A673 (cell line): ENCODE measurements around the gene TAS2R7. TPM values are rescaled to one million over a fixed set of nuclear protein-coding genes. Genes with fewer than 3 reads are reported as not detected.

Source experiments
- BruUV-seq: library from RNA; stranded (reverse); fragments of 400-500 nt; replicated peaks from 2 replicates; lab custom pipeline; 2021; lab: Mats Ljungman, UMichigan
- CTCF ChIA-PET: fragments of 300-600 bp; sonication (Branson Sonifier 250); formaldehyde crosslinking; loops from one replicate; lab custom pipeline; 2022; ENCODE audit warnings: antibody characterized with exemption; lab: Charles Lee
- POLR2A ChIA-PET: fragments of 300-600 bp; sonication (Branson Sonifier 250); formaldehyde crosslinking; loops from one replicate; lab custom pipeline; 2022; ENCODE audit warnings: antibody characterized with exemption; ENCODE audit not compliant: low non-redundant PET; lab: Charles Lee
- DNase-seq: peaks from one replicate; pipeline ENCODE4 v3.0.0-alpha.2; 2015; ENCODE audit warnings: low spot score
- H3K27ac ChIP-seq: fragments of 200-600 bp; sonication (generic); 2 replicates; pipeline ENCODE4 v1.5.1; 2016; ENCODE audit warnings: mixed run types, low read depth, mild to moderate bottlenecking, mixed read lengths, antibody characterized with exemption, low read length; ENCODE audit not compliant: poor library complexity, severe bottlenecking
- H3K27me3 ChIP-seq: fragments of 200-600 bp; sonication (generic); replicated peaks from 2 replicates; pipeline ENCODE4 v1.6.1; 2017; ENCODE audit warnings: mixed run types, low read depth, mild to moderate bottlenecking, mixed read lengths, antibody characterized with exemption, low read length; ENCODE audit not compliant: insufficient read depth, poor library complexity
- H3K36me3 ChIP-seq: fragments of 200-600 bp; sonication (generic); 2 replicates; pipeline ENCODE4 v1.6.1; 2016; ENCODE audit warnings: mixed run types, mild to moderate bottlenecking, mixed read lengths, antibody characterized with exemption, low read length; ENCODE audit not compliant: insufficient read depth, poor library complexity, severe bottlenecking
- H3K4me1 ChIP-seq: fragments of 200-600 bp; sonication (generic); 2 replicates; pipeline ENCODE4 v1.6.1; 2017; ENCODE audit warnings: mixed run types, mild to moderate bottlenecking, mixed read lengths, antibody characterized with exemption, low read length; ENCODE audit not compliant: insufficient read depth, poor library complexity, severe bottlenecking
- H3K4me3 ChIP-seq: fragments of 200-600 bp; sonication (generic); 2 replicates; pipeline ENCODE4 v1.5.1; 2016; ENCODE audit warnings: low read depth, mixed run types, mild to moderate bottlenecking, mixed read lengths, low read length; ENCODE audit not compliant: poor library complexity, severe bottlenecking
- H3K9me3 ChIP-seq: fragments of 200-600 bp; sonication (generic); 2 replicates; pipeline ENCODE4 v1.6.1; 2016; ENCODE audit warnings: mixed run types, low read depth, mild to moderate bottlenecking, mixed read lengths, antibody characterized with exemption, low read length; ENCODE audit not compliant: poor library complexity, severe bottlenecking
- EZH2 ChIP-seq: fragments of 200-600 bp; sonication (generic); IDR thresholded peaks from 2 replicates; pipeline ENCODE4 v1.6.1; 2017; ENCODE audit warnings: borderline replicate concordance, low read depth, mild to moderate bottlenecking, mixed read lengths, antibody characterized with exemption, low read length; ENCODE audit not compliant: poor library complexity, severe bottlenecking
- intact Hi-C: fragments of 100-400 bp; cut with micrococcal nuclease; formaldehyde crosslinking; loops from one replicate; pipeline ENCODE4 v1.10.0; 2022; ENCODE audit not compliant: unreplicated experiment
- total RNA-seq: library from RNA; stranded (reverse); gene quantifications from 2 replicates; pipeline ENCODE4 v1.2.3, GENCODE V29; 2021
- TF ChIP-seq, protein P1 (sequence below): fragments of 300-800, 200-600 bp; sonication (generic); conservative IDR thresholded peaks from 2 replicates; pipeline ENCODE4 v1.5.1; 2017; ENCODE audit warnings: low read depth, mild to moderate bottlenecking, antibody characterized with exemption, low read length, moderate library complexity, mixed read lengths

The TAS2R7 gene
- total RNA-seq, 1 experiment from 2014 or later, result not detected

DNA sequence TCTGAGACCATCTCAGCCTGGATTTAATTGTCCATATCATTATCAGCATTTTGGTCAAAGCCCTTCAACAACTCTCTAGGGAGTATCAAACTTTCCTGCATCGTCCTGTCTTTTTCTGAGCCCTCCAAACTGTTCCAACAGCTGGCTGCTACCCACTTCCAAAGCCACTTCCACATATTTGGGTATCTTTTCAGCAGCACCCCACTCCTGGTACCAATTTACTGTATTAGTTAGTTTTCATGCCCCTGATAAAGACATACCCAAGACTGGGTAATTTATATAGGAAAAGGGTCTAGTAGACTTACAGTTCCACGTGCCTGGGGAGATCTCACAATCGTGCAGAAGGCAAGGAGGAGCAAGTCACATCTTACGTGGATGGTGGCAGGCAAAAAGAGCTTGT, 46.2 kb downstream of the TAS2R7 start:
- Histone ChIP-seq H3K36me3 (no peaks in the 10 kb centered on the region), H3K27ac (no peak overlapping the region), H3K9me3 (peaks cover 11% of the 10 kb centered on the region), H3K4me1 (no peaks in the 10 kb centered on the region), H3K27me3 (peaks cover 24% of the 10 kb centered on the region), H3K4me3 (no peak overlapping the region)
- TF ChIP-seq, protein P1, sequence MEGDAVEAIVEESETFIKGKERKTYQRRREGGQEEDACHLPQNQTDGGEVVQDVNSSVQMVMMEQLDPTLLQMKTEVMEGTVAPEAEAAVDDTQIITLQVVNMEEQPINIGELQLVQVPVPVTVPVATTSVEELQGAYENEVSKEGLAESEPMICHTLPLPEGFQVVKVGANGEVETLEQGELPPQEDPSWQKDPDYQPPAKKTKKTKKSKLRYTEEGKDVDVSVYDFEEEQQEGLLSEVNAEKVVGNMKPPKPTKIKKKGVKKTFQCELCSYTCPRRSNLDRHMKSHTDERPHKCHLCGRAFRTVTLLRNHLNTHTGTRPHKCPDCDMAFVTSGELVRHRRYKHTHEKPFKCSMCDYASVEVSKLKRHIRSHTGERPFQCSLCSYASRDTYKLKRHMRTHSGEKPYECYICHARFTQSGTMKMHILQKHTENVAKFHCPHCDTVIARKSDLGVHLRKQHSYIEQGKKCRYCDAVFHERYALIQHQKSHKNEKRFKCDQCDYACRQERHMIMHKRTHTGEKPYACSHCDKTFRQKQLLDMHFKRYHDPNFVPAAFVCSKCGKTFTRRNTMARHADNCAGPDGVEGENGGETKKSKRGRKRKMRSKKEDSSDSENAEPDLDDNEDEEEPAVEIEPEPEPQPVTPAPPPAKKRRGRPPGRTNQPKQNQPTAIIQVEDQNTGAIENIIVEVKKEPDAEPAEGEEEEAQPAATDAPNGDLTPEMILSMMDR, result no peak
- TF ChIP-seq EZH2, result no peak
- intact Hi-C loops, result no loop called here
- CTCF ChIA-PET, result interaction anchor here (0.5 kb wide), 1 partner anchor 1618 kb away, joined by 4 read pairs; no protein-coding TSS in a partner anchor
- DNase-seq, result no peak
- no TSS peak for BruUV-seq
- POLR2A ChIA-PET, result no interaction called here

DNA sequence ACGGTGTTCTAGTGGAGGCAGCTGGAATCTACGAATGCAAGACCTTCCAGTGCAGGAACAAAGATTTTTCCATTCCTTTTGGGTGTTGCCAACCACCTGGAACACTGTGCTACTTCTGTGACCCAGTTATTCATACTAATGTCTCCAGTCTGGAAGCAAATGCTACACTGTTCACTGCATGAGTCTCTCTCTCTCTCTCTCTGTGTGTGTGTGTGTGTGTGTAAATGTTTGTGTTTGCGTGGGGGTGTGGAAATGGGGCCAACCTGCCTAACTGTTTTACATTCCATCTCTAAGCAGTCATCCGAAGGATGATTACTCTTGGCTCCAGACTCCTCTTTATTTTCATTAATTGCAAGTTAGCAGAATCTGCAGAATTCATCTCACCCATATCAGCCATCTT, 49.4 kb downstream of the TAS2R7 start:
- Histone ChIP-seq H3K4me3 (no peak overlapping the region), H3K36me3 (no peaks in the 10 kb centered on the region), H3K9me3 (peaks cover 11% of the 10 kb centered on the region), H3K4me1 (no peaks in the 10 kb centered on the region), H3K27me3 (no peaks in the 10 kb centered on the region), H3K27ac (no peak overlapping the region)
- ChIA-PET POLR2A (no interaction called here), CTCF (no interaction called here)
- TF ChIP-seq, protein P1, result no peak
- no peak for TF ChIP-seq EZH2
- intact Hi-C loops, result loop anchor here (5.0 kb wide), 1 partner anchor 516 kb away; no protein-coding TSS in a partner anchor
- no TSS peak for BruUV-seq
- DNase-seq, result no peak

Other genes starting within 250 kb of the TAS2R7 start
- 68.6 and 72.0 TPM in 2 replicates for gene MAGOHB, start 189.0 kb downstream of the TAS2R7 start, total RNA-seq
- 0.77 and 0.94 TPM in 2 replicates for gene STYK1, start 128.6 kb downstream of the TAS2R7 start, total RNA-seq
- 272 and 288 TPM in 2 replicates for gene YBX3, start 79.3 kb downstream of the TAS2R7 start, total RNA-seq
- gene TAS2R8, start 4.7 kb upstream of the TAS2R7 start, total RNA-seq, result not detected in 2 replicates
- gene TAS2R9, start 7.5 kb upstream of the TAS2R7 start, total RNA-seq, result not detected in 2 replicates
- 1.1 and 1.4 TPM in 2 replicates for gene TAS2R10, start 23.7 kb upstream of the TAS2R7 start, total RNA-seq
- gene PRR4, start 46.8 kb upstream of the TAS2R7 start, total RNA-seq, result 5.8 and 6.9 TPM in 2 replicates
- gene PRH1, start 81.6 kb upstream of the TAS2R7 start, total RNA-seq, result 21.8 and 24.0 TPM in 2 replicates
- gene TAS2R13, start 106.9 kb upstream of the TAS2R7 start, total RNA-seq, result 1.5 and 2.3 TPM in 2 replicates
- not detected in 2 replicates for gene PRH2, start 126.6 kb upstream of the TAS2R7 start, total RNA-seq
- gene TAS2R14, start 136.6 kb upstream of the TAS2R7 start, total RNA-seq, result 3.4 and 3.6 TPM in 2 replicates
- gene TAS2R50, start 184.3 kb upstream of the TAS2R7 start, total RNA-seq, result 1.6 and 2.7 TPM in 2 replicates
- 2.7 and 3.0 TPM in 2 replicates for gene TAS2R20, start 195.7 kb upstream of the TAS2R7 start, total RNA-seq
- gene TAS2R19, start 220.0 kb upstream of the TAS2R7 start, total RNA-seq, result 4.8 and 5.2 TPM in 2 replicates
- gene TAS2R31, start 228.8 kb upstream of the TAS2R7 start, total RNA-seq, result 4.4 and 5.2 TPM in 2 replicates